GM18868 (cell line): ENCODE results near the gene RBM23.
"Not testable (repeated sequence)": the region's sequence is repeated elsewhere in the genome, so short reads cannot be mapped to it uniquely, and the experiment has no call there.

Source experiments
- ATAC-seq: cut with Tn5 transposase; IDR thresholded peaks from one replicate; pipeline ENCODE4 v1.9.1; 2021; ENCODE audit warnings: mild to moderate bottlenecking, moderate library complexity; ENCODE audit not compliant: unreplicated experiment

Gene RBM23

GRCh38 chr14:22918804-22919600 lies at the start of gene RBM23:
Gene RBM23 (minus strand): TSS chr14:22919149.
- ATAC-seq: peak; percentile 90

DNA sequence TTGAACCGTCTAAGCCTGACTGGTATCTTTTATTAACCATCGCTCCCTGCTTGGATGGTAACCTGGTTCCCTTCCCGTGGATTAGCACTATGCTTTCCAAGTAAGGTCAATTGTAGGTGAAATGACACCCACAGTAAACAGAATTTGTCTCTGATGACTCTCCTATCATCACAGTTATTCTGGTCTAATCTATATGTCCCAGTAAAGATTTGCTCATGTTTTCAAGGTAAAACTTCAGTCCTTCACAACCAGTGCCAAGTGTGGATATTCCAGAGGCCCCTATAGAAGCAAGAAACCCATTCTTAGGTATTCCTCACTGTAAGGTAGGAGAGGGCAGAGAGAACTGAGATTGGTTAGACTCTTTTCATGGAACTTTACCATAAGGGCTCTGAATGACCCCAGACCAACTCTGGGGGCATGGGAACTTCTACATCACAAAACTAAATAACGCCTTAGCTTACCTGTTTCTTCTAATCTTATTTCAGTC lies 47.9 kb upstream of the RBM23 start:
- no peak for ATAC-seq

DNA sequence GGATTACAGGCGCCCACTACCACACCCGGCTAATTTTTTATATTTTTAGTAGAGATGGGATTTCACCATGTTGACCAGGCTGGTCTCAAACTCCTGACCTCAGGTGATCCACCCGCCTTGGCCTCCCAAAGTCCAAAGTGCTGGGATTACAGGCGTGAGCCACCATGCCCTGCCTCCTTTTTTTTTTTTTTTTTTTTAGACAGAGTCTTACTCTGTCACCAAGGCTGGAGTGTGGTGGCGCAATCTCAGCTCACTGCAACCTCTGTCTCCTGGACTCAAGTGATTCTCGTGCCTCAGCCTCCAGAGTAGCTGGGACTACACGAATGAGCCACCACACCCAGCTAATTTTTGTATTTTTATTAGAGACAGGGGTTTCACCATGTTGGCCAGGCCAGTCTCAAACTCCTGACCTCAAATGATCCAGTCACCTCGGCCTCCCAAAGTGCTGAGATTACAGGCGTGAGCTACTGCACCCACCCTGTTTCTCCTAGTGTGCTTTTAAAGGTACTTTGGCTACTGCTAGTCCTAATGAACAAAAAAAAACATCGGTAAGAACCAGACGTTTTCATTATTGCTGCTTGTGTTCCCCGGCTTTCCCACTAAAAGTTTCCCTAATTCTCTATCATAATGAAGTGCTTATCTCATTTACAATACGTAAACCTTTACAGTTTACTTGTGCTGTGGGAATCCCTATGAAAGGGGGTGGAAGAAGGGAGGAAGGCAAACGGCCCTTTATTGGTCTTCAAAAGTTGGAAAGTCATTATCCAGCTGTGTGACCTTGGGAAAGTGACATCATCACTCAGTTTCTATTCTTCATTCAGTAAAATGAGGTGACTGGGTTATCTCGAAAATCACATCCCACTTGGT lies 47.2 kb upstream of the RBM23 start:
- not testable (repeated sequence) for ATAC-seq

DNA sequence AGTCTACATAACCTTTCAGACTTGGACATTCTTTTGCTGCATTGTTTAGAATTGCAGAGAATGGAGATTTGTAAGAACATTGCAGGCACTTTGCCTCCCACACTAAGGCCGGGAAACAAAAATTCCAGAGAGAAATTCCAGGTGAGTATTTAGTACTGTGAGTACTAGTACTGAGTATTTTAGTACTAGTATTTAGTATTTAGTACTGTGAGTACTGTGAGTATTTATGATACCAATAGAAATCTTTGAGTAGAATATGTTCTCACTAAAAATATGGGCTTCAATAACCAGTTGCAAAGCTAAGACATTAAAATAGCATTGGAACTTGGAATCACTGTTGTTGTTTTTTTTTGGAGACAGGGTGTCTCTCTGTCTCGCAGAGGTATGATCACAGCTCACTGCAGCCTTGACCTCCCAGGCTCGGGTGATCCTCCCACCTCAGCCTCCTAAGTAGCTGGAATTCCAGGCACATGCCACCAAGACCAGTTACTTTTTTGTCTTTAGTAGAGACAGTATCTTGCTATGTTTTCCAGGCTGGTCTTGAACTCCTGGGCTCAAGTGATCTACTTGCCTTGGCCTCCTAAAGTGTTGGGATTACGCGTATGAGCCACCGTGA lies 43.2 kb upstream of the RBM23 start:
- no peak for ATAC-seq

GRCh38 chr14:22955702-22956569 lies 37.0 kb upstream of the RBM23 start:
- no peak for ATAC-seq

DNA sequence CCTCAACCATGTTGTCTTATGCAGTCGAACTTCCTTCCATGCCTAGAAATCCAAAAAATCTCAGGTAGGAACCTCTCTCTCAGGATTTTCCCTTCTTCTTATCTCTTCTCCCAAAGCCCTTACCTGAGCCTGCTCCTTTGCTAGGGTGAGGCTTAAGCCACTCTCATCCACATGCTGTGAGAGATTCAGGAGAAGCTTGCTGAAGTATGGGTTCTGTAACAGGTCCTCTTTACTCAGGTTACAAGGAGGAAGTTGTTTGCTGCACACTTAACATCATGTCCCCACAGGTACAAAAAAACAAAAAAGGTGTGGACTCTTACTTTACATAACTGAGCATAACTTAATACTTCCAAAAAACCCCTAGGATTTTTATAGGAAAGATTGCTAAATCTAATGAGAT lies 33.5 kb upstream of the RBM23 start:
- ATAC-seq: no peak

DNA sequence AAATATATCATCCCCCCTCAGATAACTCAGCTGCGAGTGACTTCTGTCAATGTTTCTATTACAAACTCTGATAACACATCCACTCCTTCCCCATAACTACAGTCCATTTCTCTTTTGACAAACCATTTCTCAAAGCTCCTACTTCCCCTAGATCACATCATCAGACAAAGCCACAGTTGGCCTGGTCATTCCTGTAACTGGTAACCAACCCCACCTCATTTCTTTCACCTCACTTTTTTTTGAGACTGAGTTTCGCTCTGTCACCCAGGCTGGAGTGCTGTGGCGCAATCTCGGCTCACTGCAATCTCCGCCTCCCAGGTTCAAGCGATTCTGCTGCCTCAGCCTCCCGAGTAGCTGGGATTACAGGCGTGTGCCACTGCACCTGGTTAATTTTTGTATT lies 32.8 kb upstream of the RBM23 start:
- not testable (repeated sequence) for ATAC-seq

GRCh38 chr14:22945642-22946041 lies 26.7 kb upstream of the RBM23 start:
- no peak for ATAC-seq

- no peak for ATAC-seq
These were observed 20.7 kb upstream of the RBM23 start for GRCh38 chr14:22939684-22940083.

DNA sequence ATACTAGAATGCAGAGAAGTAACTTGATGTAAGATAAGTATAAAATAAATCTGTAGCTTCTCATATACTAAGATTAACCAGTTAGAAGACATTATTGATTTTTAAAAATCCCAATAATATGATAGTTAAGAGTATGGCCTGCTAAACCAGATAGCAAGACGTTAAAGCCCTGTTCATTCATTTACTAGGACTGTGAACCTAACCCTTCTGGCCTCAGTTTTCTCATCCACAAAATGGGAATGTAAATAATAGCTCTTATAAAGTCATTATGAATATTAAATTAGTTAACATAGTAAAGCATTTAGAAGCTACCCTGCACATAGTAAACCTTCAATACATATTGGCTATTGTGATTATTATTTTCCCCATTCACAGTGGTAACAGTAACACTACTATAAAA lies 16.2 kb upstream of the RBM23 start:
- ATAC-seq: no peak

- no peak for ATAC-seq
These were observed 13.2 kb upstream of the RBM23 start for GRCh38 chr14:22932146-22932545.

GRCh38 chr14:22929961-22930364 lies 11.0 kb upstream of the RBM23 start:
- ATAC-seq: no peak

DNA sequence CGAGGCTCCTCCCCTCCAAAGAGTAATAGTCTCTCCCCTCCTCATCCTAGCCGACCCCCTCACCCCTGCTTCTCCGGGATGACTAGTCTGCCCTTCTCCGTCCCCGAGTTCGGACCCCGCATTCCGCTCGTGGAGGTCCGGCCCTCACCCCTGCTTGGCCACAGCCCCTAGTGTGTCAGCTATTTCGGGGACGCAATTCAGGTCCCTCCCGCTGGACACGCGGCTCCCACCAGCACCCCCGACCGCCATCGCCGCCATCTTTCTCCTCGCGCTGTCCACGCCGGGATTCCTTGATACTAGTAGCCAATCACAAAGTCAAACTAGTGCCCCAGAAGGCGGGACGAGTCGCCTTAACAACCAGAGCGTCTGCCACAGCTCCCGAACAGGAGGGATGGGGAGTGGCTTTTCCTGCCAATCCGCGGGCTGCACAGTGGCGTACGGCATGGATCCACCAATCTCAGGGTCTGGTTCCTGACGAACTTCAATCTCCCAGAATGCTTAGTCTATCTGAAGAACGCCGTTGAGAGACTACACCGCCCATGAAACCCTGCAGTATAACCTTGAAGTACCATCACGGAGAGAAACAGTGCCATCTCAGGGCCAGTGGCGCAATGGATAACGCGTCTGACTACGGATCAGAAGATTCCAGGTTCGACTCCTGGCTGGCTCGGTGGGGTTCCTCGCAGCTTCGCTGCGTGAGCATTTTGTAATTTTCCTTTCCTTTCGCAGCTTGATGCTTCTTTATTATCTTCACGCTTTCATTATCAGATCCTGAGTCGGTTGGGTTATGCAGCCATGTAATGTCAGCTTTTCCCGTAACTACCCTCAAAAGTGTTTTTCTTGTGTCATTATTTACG lies 10.4 kb upstream of the RBM23 start, which contains the start of gene PRMT5:
TSS of gene PRMT5 (minus strand) at position 273 of the 857 bp plus-strand sequence. CDS start at position 258, 15 bp downstream.
- peak; percentile 92 for ATAC-seq

DNA sequence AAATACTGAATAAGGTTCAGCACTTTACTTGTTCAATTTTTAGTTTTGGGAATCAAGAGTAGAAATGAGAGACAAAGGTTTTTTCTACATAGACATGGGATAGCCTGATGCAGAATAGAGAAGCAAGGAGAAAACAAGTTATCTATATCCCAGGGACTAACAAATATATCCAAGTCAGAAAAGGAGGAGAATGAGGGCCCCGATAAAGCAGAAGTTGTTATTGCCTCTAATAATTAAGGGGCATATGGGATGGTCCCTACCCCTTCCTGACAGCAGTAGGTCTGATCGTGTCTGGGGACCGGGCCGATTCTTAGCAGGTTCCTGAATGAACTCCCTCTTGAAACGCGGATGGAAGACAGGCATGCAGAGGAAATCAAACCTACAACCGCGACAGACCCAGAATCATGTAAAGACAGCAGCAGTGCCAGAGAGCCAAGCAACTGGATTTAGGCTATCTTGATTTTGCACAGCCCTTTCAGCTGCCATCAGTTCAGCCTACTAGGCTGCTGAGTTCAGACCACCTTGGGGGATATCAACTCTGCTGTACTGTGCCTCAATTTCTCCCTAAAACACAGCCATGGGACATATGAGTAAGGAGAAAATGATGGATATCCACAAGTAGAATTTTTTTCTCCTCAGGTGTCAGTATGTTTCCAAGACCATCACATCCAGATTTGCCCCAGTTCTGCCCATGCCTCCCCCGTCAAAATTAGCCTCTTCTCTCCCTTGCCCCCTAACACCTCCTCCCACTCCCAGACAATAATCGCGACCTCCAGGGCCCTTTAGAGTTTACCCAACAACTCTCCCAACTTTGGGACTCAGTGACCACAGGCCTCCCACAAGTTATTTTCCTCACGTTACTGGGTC lies 9.5 kb upstream of the RBM23 start:
- no peak for ATAC-seq

- no peak for ATAC-seq
These were observed 7.4 kb upstream of the RBM23 start for GRCh38 chr14:22926316-22926715.

- ATAC-seq: no peak
These were observed 6.6 kb upstream of the RBM23 start for GRCh38 chr14:22925513-22925912.

DNA sequence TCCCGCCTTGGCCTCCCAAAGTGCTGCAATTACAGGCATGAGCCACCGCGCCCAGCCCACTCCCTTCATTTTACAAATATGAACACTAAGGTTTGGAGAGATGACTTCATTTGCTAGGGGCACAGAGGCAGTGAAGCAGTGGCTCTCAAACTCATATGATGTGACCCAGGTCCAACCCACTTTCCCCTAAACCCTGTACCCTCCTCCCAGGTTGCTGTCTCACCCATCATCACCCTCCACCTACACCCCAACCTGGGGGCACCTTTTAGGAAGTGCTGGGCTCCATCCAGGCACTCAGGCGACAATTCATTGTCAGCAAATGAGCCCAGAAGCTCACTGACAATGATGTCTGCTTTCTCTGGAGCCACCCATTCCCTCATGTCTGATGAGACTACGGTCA lies 4.8 kb upstream of the RBM23 start:
- ATAC-seq: no peak

DNA sequence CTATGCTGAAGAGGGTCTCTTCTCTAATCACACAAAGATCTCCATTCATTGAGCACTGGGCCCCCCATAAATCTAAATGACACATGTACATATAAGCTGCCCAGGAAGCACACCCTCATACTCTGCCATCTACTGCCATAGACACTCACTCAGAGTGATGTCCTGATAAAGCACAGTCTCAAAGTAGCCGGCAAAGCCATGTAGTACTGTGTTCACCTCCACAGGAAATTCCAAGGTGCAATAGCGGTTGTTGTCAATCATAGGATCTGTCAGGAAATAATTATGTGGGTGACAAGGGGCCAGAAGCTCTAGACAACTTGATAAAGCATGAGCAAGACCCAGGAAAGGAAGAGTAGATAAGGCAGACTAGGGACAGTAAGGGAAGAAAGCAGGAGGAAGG lies 3.3 kb upstream of the RBM23 start:
- no peak for ATAC-seq
